B cell (primary cell): ENCODE measurements around the gene KLHL1. TPM values are rescaled to one million over a fixed set of nuclear protein-coding genes. Genes with fewer than 3 reads are reported as not detected.

ENCODE experiments used
- ATAC-seq: fragments of 200-7000 bp; cut with Tn5 transposase; one replicate; pipeline ENCODE4 v1.10.0; 2021; ENCODE audit warnings: low read depth, mild to moderate bottlenecking, moderate number of reproducible peaks, moderate library complexity
- CTCF ChIA-PET: fragments of 350-600 bp; sonication (Branson Sonifier 250); formaldehyde crosslinking; loops from one replicate; lab custom pipeline; 2021; ENCODE audit warnings: antibody characterized with exemption, inconsistent platforms; lab: Charles Lee
- POLR2A ChIA-PET: fragments of 350-600 bp; sonication (Branson Sonifier 250); formaldehyde crosslinking; loops from one replicate; lab custom pipeline; 2021; ENCODE audit warnings: antibody characterized with exemption; lab: Charles Lee
- DNase-seq: peaks from one replicate; pipeline ENCODE4 v3.0.0; 2013
- H2AFZ ChIP-seq: 2 replicates; pipeline ENCODE4 v1.6.1; 2012; ENCODE audit warnings: mild to moderate bottlenecking, low read depth, low read length; ENCODE audit not compliant: insufficient read depth, poor library complexity, severe bottlenecking
- H3K27ac ChIP-seq, 2 donors: 1 replicate in 1 of 2; 2 replicates in 1 of 2; pipeline ENCODE4 v1.5.1; 2012 to 2013; ENCODE audit warnings: low read length in 2 of 2, mild to moderate bottlenecking in 2 of 2, moderate library complexity in 1 of 2
- H3K27me3 ChIP-seq, 4 experiments: fragments of 200-600 bp in 1 of 4; sonication (generic) in 1 of 4; replicated peaks in 1 of 4; 1 replicate in 2 of 4; 2 replicates in 2 of 4; pipeline versions ENCODE4 v1.6.1 to v1.7.0; 2013 to 2016; ENCODE audit warnings: low read length in 3 of 4, mild to moderate bottlenecking in 2 of 4, mixed read lengths in 1 of 4, moderate library complexity in 1 of 4; ENCODE audit not compliant: insufficient read depth in 4 of 4, control insufficient read depth in 3 of 4; ENCODE audit errors: control extremely low read depth in 1 of 4
- H3K36me3 ChIP-seq, 2 experiments: replicated peaks in 1 of 2; 1 replicate in 1 of 2; 2 replicates in 1 of 2; pipeline versions ENCODE4 v1.6.1 to v1.7.1; 2013; ENCODE audit warnings: low read length in 1 of 2; ENCODE audit not compliant: insufficient read depth in 2 of 2, control insufficient read depth in 1 of 2; ENCODE audit errors: control extremely low read depth in 1 of 2, extremely low read depth in 1 of 2
- H3K4me1 ChIP-seq, 2 donors: fragments of 200-600 bp in 1 of 2; sonication (generic) in 1 of 2; 1 replicate in 1 of 2; 2 replicates in 1 of 2; pipeline versions ENCODE4 v1.5.1 to v1.6.1; 2013 to 2017; ENCODE audit warnings: low read length in 2 of 2; ENCODE audit not compliant: control insufficient read depth in 2 of 2, insufficient read depth in 2 of 2
- H3K4me2 ChIP-seq: replicated peaks from 2 replicates; pipeline ENCODE3; 2012; ENCODE audit warnings: mild to moderate bottlenecking, low read depth, low read length; ENCODE audit not compliant: poor library complexity, severe bottlenecking
- H3K4me3 ChIP-seq, 5 experiments: fragments of 200-600 bp in 1 of 5; sonication (generic) in 1 of 5; 1 replicate in 3 of 5; 2 replicates in 2 of 5; pipeline versions ENCODE4 v1.5.1 to v1.7.0; 2011 to 2016; ENCODE audit warnings: low read length in 4 of 5, mild to moderate bottlenecking in 4 of 5, low read depth in 2 of 5, control low read depth in 1 of 5, moderate library complexity in 1 of 5; ENCODE audit not compliant: insufficient read depth in 1 of 5; ENCODE audit errors: control extremely low read depth in 1 of 5, extremely low read depth in 1 of 5
- H3K79me2 ChIP-seq: fragments of 200-600 bp; sonication (generic); one replicate; pipeline ENCODE4 v1.6.0; 2016; ENCODE audit warnings: low read length; ENCODE audit not compliant: control insufficient read depth, insufficient read depth
- H3K9ac ChIP-seq: fragments of 200-600 bp; sonication (generic); 2 replicates; pipeline ENCODE4 v1.6.1; 2017; ENCODE audit warnings: mild to moderate bottlenecking, low read length, moderate library complexity
- H3K9me3 ChIP-seq, 3 donors: one replicate each; pipeline versions ENCODE4 v1.6.1 to v1.7.1; 2013; ENCODE audit warnings: low read length in 2 of 3; ENCODE audit not compliant: control insufficient read depth in 2 of 3, insufficient read depth in 1 of 3; ENCODE audit errors: control extremely low read depth in 1 of 3
- H4K20me1 ChIP-seq: 2 replicates; pipeline ENCODE4 v1.6.0; 2012; ENCODE audit warnings: mild to moderate bottlenecking, low read length; ENCODE audit not compliant: insufficient read depth, control insufficient read depth, poor library complexity, severe bottlenecking
- H3K27ac Mint-ChIP-seq: one replicate; pipeline ENCODE4 v1.8.0; 2021; ENCODE audit warnings: mixed read lengths
- H3K27me3 Mint-ChIP-seq: one replicate; pipeline ENCODE4 v1.8.0; 2021; ENCODE audit warnings: mixed read lengths
- H3K4me1 Mint-ChIP-seq: one replicate; pipeline ENCODE4 v1.8.0; 2021; ENCODE audit warnings: mixed read lengths
- H3K4me3 Mint-ChIP-seq: one replicate; pipeline ENCODE4 v1.8.0; 2021; ENCODE audit warnings: mixed read lengths
- H3K9me3 Mint-ChIP-seq: one replicate; pipeline ENCODE4 v1.8.0; 2022; ENCODE audit warnings: mixed read lengths; ENCODE audit not compliant: insufficient read depth
- EZH2 ChIP-seq: IDR thresholded peaks from 2 replicates; pipeline ENCODE4 v1.6.1; 2012; ENCODE audit warnings: borderline replicate concordance, low read depth, mild to moderate bottlenecking, moderate library complexity, low read length; ENCODE audit not compliant: insufficient read depth, poor library complexity, severe bottlenecking
- WGBS: methylation state at CpG from one replicate; pipeline ENCODE4 v1.1.5; 2013; ENCODE audit warnings: missing lambda C conversion rate; ENCODE audit not compliant: insufficient coverage; 5-methylcytosine and 5-hydroxymethylcytosine counted together
- intact Hi-C: fragments of 100-400 bp; cut with micrococcal nuclease; formaldehyde crosslinking; loops from one replicate; pipeline ENCODE4 v1.10.0; 2022
- polyA plus RNA-seq: library from polyadenylated mRNA; depleted of rRNA; stranded (reverse); fragments of >200 nt; gene quantifications from 2 replicates; pipeline ENCODE4 v1.2.3, GENCODE V29; 2012
- total RNA-seq, 2 donors: library from RNA; stranded (reverse); fragments of 120-200 nt in 1 of 2; gene quantifications; 1 replicate in 1 of 2; 2 replicates in 1 of 2; pipeline versions ENCODE4 v1.2.3 to v1.2.4, GENCODE V29; 2013 to 2022
- TF ChIP-seq, protein P1 (sequence below): fragments of 200-600 bp; IDR thresholded peaks from one replicate; pipeline ENCODE4 v1.8.0; 2022; ENCODE audit warnings: antibody characterized with exemption, mild to moderate bottlenecking

KLHL1 gene
- total and polyA plus RNA-seq, 2 donors (not counting 1 experiment from before 2014, with no cell fraction given), result not detected

GRCh38 chr13:69946511-69946910 lies 161.7 kb downstream of the KLHL1 start:
- no peak for DNase-seq
- Histone ChIP-seq H3K9me3 (peaks cover 0 to 3% (median 0%) of the 10 kb centered on the region in 3 donors), H3K4me1 (no peaks in the 10 kb centered on the region), H4K20me1 (no peaks in the 10 kb centered on the region), H3K27me3 (no peaks in the 10 kb centered on the region), H3K4me2 (no peak overlapping the region), H2AFZ (no peak overlapping the region), H3K9ac (no peak overlapping the region), H3K27ac (no peak overlapping the region), H3K36me3 (no peaks in the 10 kb centered on the region), H3K4me3 (no peak overlapping the region), H3K79me2 (no peaks in the 10 kb centered on the region)
- no peak overlapping the region for H3K27ac Mint-ChIP-seq
- peaks cover 8% of the 10 kb centered on the region for H3K9me3 Mint-ChIP-seq
- intact Hi-C loops, result no loop called here
- ChIA-PET CTCF (no interaction called here), POLR2A (no interaction called here)
- WGBS, result no CpG with 5 or more reads among the region's 1 CpG
- H3K27me3 Mint-ChIP-seq, result no peaks in the 10 kb centered on the region
- ATAC-seq, result no peak
- H3K4me3 Mint-ChIP-seq, result no peak overlapping the region
- H3K4me1 Mint-ChIP-seq, result no peaks in the 10 kb centered on the region
- TF ChIP-seq, protein P1, sequence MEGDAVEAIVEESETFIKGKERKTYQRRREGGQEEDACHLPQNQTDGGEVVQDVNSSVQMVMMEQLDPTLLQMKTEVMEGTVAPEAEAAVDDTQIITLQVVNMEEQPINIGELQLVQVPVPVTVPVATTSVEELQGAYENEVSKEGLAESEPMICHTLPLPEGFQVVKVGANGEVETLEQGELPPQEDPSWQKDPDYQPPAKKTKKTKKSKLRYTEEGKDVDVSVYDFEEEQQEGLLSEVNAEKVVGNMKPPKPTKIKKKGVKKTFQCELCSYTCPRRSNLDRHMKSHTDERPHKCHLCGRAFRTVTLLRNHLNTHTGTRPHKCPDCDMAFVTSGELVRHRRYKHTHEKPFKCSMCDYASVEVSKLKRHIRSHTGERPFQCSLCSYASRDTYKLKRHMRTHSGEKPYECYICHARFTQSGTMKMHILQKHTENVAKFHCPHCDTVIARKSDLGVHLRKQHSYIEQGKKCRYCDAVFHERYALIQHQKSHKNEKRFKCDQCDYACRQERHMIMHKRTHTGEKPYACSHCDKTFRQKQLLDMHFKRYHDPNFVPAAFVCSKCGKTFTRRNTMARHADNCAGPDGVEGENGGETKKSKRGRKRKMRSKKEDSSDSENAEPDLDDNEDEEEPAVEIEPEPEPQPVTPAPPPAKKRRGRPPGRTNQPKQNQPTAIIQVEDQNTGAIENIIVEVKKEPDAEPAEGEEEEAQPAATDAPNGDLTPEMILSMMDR, result no peak
- no peak for TF ChIP-seq EZH2

- no CpG with 5 or more reads among the region's 2 CpGs for WGBS
- POLR2A ChIA-PET, result no interaction called here
Measured at GRCh38 chr13:69935043-69935442, 173.2 kb downstream of the KLHL1 start.

More at GRCh38 chr13:69935043-69935442, 173.2 kb downstream of the KLHL1 start:
- no peak for ATAC-seq
- no peaks in the 10 kb centered on the region for H3K27me3 Mint-ChIP-seq
- CTCF ChIA-PET, result no interaction called here
- no peaks in the 10 kb centered on the region for H3K4me1 ChIP-seq
- peaks cover 3% of the 10 kb centered on the region for H3K9me3 Mint-ChIP-seq
- no peak overlapping the region for H2AFZ ChIP-seq
- no peaks in the 10 kb centered on the region for H3K36me3 ChIP-seq
- no peaks in the 10 kb centered on the region for H3K79me2 ChIP-seq
- no peak overlapping the region for H3K4me2 ChIP-seq
- no peak overlapping the region for H3K4me3 Mint-ChIP-seq
- no peak overlapping the region for H3K9ac ChIP-seq
- no peaks in the 10 kb centered on the region for H4K20me1 ChIP-seq
- no peak for DNase-seq
- no peaks in the 10 kb centered on the region for H3K4me1 Mint-ChIP-seq
- H3K27ac ChIP-seq, result no peak overlapping the region
- intact Hi-C loops, result loop anchor here (10.0 kb wide), 1 partner anchor 260 kb away; no protein-coding TSS in a partner anchor
- no peak overlapping the region for H3K4me3 ChIP-seq
- TF ChIP-seq EZH2, result no peak
- TF ChIP-seq, protein P1, result no peak
- H3K27me3 ChIP-seq, result no peaks in the 10 kb centered on the region
- H3K9me3 ChIP-seq, result no peaks in the 10 kb centered on the region
- H3K27ac Mint-ChIP-seq, result no peak overlapping the region
